GM12875 (cell line): ENCODE results near the gene ADAMTS13.

Experiments used
- H3K4me3 ChIP-seq: one replicate; pipeline ENCODE4 v1.5.1; 2011; ENCODE audit warnings: low read depth, low read length, control low read depth
- TF ChIP-seq, protein P1 (sequence below): IDR thresholded peaks from 2 replicates; pipeline ENCODE4 v1.5.1; 2011; ENCODE audit warnings: low read depth, mild to moderate bottlenecking, control low read depth, inconsistent platforms, low read length, moderate library complexity, borderline replicate concordance; ENCODE audit not compliant: insufficient read depth

Gene ADAMTS13

DNA sequence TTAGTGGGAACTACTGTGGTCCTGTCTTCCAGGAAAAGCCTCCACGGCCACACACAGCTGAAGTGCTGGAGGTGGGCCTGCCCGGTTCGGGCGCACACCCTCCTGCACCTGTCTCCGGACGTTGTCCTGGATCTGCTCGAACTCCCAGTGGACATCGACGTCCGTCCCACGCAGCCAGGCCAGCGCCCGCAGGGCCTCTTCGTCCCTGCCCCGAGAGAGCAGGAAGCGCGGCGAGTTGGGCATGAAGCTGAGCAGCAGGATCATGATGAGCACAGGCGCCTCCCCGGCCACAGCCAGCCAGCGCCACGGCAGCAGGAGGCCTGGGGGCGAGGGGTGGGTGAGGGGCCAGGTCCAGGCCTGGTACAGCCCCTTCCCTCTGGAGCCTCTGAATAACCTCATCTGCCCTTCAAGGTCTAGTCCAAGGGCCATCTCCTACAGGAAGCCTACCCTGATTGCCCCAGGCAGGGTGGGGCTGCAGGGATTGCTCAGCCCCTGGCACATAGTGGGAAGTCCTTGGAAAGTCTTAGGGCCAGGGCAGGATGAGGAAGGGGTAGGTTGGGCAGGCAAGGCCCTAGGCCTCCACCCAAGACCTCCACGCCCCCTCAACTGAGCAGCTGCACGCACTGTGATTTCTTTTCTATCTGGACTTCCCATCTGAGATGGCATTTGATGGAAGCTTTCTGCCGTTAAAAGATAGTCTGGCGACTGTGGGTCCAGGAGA lies 53.3 kb downstream of the ADAMTS13 start:
- no peak overlapping the region for H3K4me3 ChIP-seq
- TF ChIP-seq, protein P1, sequence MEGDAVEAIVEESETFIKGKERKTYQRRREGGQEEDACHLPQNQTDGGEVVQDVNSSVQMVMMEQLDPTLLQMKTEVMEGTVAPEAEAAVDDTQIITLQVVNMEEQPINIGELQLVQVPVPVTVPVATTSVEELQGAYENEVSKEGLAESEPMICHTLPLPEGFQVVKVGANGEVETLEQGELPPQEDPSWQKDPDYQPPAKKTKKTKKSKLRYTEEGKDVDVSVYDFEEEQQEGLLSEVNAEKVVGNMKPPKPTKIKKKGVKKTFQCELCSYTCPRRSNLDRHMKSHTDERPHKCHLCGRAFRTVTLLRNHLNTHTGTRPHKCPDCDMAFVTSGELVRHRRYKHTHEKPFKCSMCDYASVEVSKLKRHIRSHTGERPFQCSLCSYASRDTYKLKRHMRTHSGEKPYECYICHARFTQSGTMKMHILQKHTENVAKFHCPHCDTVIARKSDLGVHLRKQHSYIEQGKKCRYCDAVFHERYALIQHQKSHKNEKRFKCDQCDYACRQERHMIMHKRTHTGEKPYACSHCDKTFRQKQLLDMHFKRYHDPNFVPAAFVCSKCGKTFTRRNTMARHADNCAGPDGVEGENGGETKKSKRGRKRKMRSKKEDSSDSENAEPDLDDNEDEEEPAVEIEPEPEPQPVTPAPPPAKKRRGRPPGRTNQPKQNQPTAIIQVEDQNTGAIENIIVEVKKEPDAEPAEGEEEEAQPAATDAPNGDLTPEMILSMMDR: no peak

DNA sequence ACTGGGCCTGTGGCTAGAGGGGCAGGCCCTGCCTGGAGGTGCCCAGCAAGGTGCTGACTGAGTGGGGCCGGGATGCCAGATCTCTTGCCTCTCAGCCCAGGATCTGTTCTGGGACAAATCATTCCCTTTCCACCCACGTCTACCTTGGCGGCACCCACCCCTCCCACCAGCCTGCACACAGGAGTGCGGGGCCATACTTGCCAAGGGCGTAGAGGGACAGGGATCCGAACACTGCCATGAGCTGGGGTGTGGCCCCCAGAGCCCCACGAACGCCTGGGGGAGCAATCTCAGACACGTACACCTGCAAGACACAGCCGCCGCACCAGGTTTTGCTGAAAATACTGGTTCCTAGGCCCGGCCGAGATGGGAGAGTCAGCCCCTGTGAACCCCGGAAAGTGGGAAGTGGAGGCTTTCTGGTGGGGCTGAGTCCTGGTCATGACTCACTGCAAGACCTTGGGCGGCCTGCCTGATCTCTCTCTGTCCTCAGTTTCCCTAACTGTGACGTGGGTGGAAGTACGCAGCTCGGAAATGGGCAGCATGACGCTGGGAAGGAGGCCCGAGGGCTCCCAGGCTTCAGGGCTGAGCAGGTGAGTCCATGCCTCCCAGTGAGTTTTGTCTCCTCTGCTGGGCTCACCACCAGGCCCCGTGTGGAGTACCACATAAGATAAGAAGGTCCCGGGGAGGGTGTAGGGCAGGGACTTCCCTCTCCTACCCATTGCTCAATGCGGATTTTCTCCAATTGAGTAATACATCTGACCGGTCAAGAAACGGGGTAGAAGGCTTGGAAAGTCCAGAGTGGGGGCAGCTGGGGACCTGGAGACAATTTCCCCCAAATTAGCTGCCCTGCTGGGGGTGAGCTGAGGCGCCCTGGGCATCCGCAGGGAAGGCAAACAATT lies 54.1 kb downstream of the ADAMTS13 start:
- H3K4me3 ChIP-seq: no peak overlapping the region
- TF ChIP-seq, protein P1: no peak

DNA sequence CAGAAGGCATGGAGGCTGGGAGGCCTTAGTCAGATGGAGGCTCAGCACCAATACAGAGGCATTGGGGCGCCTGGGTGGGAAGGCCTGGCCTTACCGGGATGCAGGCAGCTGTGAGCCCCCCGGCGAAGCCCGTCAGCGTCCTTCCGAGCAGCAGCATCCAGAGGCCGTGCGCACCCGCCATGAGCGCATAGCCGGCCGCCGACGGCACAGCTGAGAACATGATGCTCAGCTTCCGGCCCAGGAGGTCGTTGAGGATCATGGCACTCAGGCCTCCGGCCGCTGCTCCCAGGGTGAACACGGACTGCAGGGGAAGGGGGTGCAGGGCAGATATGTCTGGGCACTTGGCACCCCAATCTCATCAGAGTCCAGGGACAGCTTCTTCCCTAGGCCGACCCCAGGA lies 54.8 kb downstream of the ADAMTS13 start:
- no peak overlapping the region for H3K4me3 ChIP-seq
- TF ChIP-seq, protein P1: no peak

DNA sequence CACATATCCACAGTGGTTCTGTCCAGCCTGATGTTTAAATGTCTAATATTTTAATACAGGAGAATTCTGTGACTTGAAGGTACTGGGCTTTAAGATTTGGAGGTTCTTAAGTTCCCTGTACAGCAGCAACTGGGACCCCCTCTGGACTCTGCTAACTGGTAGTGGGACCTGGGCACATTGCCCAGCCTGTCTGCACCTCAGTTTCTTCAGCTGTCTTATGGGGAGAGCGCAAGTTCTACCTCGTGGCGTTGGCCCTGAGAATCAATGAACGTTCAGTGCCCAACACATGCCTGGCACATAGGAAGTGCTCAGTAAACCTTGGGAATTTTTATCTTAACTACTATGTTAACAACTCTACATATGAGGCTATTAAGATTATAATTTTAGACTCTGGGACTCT lies 55.3 kb downstream of the ADAMTS13 start:
- peak overlapping the region; percentile 74 for H3K4me3 ChIP-seq

DNA sequence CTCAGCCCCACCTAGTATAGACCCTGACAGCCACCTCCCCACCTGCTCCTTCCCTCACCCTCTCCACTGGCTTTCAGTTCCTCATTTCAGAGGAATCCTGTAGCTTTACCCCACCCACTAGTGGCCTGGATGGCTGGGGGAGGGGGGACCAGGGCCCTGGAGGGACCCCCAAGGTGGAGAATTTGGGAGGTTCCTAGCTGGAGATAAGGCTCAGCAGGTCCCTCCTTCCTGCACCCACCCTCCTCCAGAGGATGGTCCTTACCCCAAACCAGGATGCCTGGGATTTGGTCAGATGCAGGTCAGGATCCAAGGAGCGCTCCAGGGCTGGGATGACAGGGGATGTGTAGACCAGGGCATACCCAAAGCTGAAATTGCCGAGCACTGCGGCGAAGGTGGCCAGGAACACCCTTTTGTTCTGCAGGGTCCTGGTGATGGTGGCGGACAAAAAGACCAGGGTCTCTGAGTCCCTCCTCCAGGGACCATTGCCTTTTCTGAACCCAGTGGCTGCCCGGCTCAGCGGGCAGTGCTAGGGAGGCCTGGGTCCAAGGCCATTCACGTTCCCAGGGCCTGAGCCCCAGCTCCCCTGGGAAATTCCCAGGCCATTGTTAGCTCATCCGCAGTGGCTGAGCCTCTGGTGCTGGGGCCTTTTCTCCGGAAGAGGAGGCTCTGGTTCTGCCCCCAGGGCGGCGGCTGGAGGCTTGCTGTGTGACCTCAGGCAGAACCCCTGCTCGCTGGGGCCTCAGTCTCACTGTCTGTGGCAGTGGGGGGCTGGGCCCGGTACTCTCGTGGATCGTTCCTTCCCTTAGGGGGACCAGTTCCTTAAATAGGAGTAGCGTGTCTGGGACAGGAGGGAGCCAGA lies 56.1 kb downstream of the ADAMTS13 start:
- TF ChIP-seq, protein P1: no peak
- H3K4me3 ChIP-seq: peak overlapping the region; percentile 74

More for the DNA sequence above, 55.3 kb downstream of the ADAMTS13 start:
- TF ChIP-seq, protein P1: no peak

DNA sequence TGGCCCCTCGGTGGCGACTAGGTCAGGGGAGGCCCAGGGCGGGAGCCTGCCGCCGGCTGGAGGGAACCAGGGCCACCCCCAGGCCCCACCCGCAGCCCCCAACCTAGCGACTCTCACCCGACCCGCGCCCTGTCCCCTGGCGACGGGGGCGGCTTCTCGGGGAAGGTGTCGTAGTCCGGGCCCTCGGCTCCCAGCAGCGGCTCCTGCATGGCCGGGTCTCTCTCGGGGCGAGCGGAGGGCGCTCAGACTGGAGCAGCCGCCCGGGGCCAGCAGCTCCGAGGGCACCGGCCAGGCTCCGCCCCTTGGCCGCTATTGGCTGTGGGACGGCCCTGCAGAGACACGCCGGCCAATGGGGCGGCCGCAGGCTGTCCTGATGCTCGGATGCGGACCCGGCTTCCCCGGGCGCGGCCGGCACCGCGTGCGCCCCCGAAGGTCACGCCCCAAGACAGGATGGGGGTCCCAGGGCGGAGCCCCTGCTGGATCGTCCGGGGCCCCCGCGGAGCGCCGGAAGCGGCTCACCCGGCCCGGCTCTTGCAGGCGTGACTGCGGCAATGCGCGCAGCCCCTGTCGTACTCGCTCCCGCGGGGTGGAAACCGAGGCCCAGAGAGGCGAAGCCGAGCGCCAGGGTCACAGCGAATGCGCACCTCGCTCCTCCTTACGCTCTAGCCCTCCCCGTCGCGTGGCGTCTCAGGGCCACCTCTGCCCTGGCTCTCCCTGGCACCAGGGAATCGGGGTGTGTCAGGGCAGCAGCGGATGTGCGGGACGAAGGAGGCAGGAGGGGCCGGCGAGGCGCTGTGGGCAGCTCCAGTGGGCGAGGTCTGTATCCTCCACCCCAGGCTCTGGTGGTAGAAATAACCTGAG lies 56.9 kb downstream of the ADAMTS13 start, which contains the start of gene SLC2A6:
TSS of gene SLC2A6 (minus strand) at position 249 of the 861 bp plus-strand sequence. CDS start at position 209, 40 bp downstream.
- H3K4me3 ChIP-seq: peak within 1 kb of the TSS; percentile 74
- TF ChIP-seq, protein P1: no peak
